GM12801 (cell line): ENCODE results near the gene GNAO1.

Experiments used
- TF ChIP-seq, protein P1 (sequence below): IDR thresholded peaks from one replicate; pipeline ENCODE4 v1.5.1; 2011; ENCODE audit warnings: control low read depth; ENCODE audit not compliant: insufficient read length; ENCODE audit errors: extremely low read depth

GNAO1 gene

DNA sequence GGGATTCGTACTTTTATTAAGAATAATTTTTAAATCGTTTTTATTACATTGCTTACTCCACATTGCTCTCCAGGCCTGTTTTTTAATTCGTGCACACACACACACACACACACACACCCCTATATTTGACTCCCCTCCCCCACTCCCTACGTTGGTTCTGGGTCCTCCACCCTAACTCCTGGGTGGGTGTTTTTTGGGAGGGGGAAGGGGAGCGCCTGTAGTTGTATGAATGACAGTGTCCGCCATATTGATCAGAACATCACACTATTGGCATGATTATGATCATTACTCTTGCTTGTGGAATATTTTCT lies 1.3 kb downstream of the GNAO1 start:
- TF ChIP-seq, protein P1, sequence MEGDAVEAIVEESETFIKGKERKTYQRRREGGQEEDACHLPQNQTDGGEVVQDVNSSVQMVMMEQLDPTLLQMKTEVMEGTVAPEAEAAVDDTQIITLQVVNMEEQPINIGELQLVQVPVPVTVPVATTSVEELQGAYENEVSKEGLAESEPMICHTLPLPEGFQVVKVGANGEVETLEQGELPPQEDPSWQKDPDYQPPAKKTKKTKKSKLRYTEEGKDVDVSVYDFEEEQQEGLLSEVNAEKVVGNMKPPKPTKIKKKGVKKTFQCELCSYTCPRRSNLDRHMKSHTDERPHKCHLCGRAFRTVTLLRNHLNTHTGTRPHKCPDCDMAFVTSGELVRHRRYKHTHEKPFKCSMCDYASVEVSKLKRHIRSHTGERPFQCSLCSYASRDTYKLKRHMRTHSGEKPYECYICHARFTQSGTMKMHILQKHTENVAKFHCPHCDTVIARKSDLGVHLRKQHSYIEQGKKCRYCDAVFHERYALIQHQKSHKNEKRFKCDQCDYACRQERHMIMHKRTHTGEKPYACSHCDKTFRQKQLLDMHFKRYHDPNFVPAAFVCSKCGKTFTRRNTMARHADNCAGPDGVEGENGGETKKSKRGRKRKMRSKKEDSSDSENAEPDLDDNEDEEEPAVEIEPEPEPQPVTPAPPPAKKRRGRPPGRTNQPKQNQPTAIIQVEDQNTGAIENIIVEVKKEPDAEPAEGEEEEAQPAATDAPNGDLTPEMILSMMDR, result no peak

DNA sequence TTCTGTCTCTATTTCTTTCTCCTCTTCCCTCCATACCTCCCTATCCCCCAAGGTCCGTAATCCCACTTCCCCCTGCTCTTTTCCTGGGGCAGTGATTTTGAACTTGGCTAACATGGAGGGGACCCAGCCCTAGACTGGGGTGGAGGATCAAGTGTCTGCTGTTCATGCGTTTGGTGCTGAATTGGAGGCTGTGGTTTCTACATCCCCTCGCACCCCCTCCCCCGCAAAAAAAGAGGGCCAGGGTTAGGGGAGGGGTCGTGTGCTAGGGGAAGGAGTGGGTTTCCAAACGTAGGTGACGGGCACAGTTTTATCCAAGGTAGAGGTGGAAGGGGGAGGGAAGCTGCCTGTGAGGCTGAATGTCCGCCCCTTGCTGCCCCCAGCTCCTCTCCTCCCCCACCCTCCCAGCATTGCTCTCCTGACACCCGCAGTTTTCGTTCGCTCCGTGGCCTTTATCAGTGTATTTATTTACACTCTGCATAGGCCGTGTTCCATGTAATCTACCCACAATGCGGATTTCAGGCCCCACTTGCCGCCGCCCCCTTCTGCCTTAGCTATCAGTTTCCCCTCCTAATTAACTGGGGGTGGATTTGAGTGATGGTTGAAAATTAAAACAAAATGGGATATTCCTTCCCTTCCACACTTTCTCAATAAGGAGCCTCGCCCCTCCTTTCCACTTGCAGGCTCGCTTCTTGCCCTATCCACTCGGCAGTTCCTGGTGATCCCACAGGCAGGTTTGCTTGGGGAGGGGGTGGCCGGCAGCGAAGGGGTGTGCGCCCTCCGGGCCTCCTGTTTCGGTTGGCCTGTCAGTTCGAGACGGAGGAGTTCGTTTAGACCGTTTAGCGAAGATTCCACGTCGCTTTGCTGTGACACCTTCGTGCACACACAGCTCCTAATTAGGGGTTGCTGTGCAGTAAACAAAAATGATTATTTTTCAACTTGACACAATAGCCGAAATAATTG lies 2.0 kb downstream of the GNAO1 start:
- TF ChIP-seq, protein P1, result no peak

DNA sequence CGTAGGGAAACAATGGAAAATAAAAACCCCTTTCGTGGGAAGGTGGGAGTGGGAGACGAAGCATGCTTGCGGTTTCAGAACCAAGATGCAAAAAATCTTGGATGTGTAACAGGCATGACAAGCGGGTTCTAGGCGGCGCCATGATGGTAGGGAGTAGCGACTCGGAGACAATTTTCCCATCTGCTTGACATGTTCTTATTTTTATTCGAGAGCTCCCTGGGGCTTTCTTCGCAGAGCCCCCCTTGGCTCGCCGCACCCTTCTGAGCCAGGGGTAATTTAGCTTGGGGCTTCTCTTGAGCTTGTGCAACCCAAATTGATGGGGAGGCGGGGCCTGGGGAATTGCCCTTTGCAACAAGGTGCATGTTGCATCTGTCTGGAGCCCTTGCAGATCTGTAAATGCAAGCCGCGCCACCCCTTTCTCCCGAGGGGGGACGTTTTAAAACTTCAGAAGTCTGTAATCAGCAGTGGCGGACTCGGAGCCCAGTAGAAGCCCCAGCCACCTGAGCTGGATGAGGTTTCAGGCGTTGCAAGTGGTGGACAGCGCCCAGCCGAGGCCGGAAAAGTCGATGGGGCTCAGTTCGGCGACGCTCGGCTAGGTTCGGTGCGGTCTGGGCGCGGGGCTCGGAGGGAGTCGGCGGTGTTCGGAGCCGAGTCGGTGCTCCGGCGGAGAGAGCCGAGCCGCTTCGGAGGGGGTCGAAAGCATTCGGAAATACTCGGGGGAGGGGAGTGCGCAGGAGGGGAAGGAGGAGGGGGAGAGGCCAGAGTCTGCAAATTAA lies 2.9 kb downstream of the GNAO1 start:
- TF ChIP-seq, protein P1, result no peak

DNA sequence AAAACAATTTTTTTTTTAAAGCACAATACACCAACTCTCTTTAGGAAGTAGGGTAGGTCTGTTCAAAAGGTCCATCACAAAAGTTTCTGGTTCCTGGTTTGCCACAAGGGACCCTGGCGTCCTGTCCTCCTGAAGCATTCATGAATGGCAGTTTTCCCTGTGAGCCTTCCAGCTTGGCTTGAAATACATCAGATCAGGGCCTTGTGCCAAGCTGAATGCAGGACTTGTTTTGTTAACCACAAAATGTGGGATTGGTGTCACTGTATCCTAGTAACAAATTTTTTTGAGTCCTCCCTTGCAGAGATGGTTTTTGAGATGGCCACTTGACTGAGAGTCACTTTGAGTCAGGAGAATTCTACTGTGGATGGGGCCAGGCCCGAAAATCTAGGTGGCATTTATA lies 3.9 kb downstream of the GNAO1 start:
- TF ChIP-seq, protein P1, result no peak

DNA sequence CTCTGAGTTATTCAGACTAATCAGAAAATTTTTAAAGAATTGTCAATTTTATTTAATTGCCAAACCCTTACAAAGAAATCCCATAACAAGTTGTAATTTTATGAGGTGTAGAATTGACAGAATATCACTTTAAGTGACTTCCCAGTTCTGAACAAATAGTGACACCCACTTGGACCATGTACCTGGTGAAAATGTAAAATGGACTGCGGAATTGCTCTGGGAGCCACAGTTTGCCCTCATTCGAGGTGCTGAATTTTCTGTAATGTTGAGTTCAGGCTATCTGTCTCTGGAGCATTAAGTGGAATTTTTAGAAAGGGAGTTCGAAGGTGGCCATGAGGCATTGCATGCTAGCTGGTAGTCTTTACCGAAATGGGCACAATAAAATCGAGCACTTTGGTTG lies 5.1 kb downstream of the GNAO1 start:
- TF ChIP-seq, protein P1, result no peak

DNA sequence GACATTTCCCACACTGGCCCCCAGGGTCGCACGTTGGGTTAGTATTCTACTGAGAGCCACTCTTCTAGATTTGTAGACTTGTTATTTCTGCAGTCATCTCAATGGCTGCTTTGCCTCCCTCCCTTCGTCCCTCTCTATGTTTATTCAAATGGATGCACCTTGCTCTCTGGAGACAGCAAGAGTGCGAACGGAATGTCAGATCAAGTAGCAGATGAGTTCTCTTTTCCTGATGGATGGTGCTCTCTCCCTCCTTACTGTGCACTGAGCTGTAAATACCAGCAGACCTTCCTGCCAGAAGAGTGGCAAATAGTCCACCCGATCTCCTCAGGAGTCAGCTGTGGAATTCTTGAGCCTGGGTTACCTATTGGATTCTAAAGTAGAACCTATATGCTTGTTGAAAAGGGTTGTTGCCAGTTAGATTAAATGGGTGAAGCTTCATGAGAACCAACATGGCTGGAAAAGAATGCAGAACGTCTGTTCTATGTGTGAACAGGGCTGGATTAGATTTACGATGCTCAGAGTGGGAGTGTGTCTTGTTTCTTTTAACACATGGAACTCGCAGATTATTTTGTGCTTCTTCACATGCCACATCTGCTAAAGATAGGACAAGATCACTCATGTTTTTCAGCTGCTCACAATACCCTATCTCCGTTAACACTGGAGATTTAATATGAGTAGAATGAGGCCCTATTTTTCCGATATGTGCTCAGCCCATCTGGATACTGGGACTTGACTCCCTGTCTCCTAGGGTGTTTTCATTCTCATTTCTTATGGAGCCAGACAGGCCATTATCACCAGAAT lies 6.1 kb downstream of the GNAO1 start:
- TF ChIP-seq, protein P1, result no peak
